ENCODE results near the gene DAD1.

GRCh38 chr14:22626590-22626989 lies 37.6 kb upstream of the DAD1 start:
- TF ChIP-seq, protein P1, sequence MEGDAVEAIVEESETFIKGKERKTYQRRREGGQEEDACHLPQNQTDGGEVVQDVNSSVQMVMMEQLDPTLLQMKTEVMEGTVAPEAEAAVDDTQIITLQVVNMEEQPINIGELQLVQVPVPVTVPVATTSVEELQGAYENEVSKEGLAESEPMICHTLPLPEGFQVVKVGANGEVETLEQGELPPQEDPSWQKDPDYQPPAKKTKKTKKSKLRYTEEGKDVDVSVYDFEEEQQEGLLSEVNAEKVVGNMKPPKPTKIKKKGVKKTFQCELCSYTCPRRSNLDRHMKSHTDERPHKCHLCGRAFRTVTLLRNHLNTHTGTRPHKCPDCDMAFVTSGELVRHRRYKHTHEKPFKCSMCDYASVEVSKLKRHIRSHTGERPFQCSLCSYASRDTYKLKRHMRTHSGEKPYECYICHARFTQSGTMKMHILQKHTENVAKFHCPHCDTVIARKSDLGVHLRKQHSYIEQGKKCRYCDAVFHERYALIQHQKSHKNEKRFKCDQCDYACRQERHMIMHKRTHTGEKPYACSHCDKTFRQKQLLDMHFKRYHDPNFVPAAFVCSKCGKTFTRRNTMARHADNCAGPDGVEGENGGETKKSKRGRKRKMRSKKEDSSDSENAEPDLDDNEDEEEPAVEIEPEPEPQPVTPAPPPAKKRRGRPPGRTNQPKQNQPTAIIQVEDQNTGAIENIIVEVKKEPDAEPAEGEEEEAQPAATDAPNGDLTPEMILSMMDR (conservative IDR thresholded peaks at IDR 0.05) = no peak
- TF ChIP-seq EZH2 (IDR thresholded peaks at IDR 0.05; ENCODE audit: low read depth) = no peak
